Activated CD4-positive, alpha-beta memory T cell treated with anti-CD3 and anti-CD28 coated beads, Interleukin-2, amount 10 ng/mL, durations not matched to agents 7 days and 5 days (primary cell): ENCODE data around the gene CSNK2B. TPM values are rescaled to one million over a fixed set of nuclear protein-coding genes. Genes with fewer than 3 reads are reported as not detected.

Experiments used
- CTCF ChIA-PET: fragments of 350-600 bp; sonication (Branson Sonifier 250); formaldehyde crosslinking; loops from one replicate; lab custom pipeline; 2021; ENCODE audit warnings: antibody characterized with exemption, inconsistent platforms; lab: Charles Lee
- POLR2A ChIA-PET: fragments of 350-600 bp; sonication (Branson Sonifier 250); formaldehyde crosslinking; loops from one replicate; lab custom pipeline; 2021; ENCODE audit warnings: antibody characterized with exemption; lab: Charles Lee
- DNase-seq: peaks from one replicate; pipeline ENCODE4 v3.0.0-alpha.2; 2020
- H3K27ac Mint-ChIP-seq: one replicate; pipeline ENCODE4 v1.8.0; 2021; ENCODE audit warnings: mild to moderate bottlenecking, mixed read lengths
- H3K27me3 Mint-ChIP-seq: one replicate; pipeline ENCODE4 v1.8.0; 2021; ENCODE audit warnings: mixed read lengths
- H3K36me3 Mint-ChIP-seq: one replicate; pipeline ENCODE4 v1.8.0; 2021; ENCODE audit warnings: low read depth, mixed read lengths
- H3K4me1 Mint-ChIP-seq: one replicate; pipeline ENCODE4 v1.8.0; 2021; ENCODE audit warnings: mixed read lengths
- H3K4me3 Mint-ChIP-seq: one replicate; pipeline ENCODE4 v1.8.0; 2021; ENCODE audit warnings: mild to moderate bottlenecking, mixed read lengths
- H3K9me3 Mint-ChIP-seq: one replicate; pipeline ENCODE4 v1.8.0; 2021; ENCODE audit warnings: mixed read lengths
- total RNA-seq, 2 experiments: library from RNA; stranded (reverse); gene quantifications; one replicate each; pipeline ENCODE4 v1.2.3, GENCODE V29; 2021

The CSNK2B gene
- total RNA-seq, 2 experiments from 2014 or later, result 199 to 212 TPM

DNA sequence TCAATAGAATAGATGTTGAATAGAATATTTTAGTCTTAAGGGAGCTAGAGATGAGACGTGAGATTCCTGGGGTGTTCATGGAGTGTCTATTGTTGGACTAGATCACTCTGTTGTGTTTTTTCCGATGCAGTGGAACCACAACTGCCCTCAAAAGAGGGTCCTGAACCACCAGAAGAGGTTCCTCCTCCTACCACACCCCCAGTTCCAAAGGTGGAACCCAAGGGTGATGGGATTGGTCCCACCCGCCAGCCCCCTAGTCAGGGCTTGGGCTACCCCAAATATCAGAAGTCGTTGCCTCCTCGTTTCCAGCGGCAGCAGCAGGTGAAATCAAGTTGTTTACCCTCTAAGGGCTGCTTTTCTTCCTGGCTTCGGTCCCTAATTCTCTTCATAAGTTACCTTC lies 36.9 kb upstream of the CSNK2B start:
- ChIA-PET CTCF (no interaction called here), POLR2A (interaction anchor here (1.1 to 1.3 kb wide), 2 partner anchors 15 to 23 kb away, joined by 3 to 5 read pairs; partner anchors contain the start of gene BAG6)
- DNase-seq, result no peak
- H3K36me3 Mint-ChIP-seq, result peaks cover 92% of the 10 kb centered on the region
- no peaks in the 10 kb centered on the region for H3K9me3 Mint-ChIP-seq
- no peak overlapping the region for H3K27ac Mint-ChIP-seq
- peaks cover 3% of the 10 kb centered on the region for H3K4me1 Mint-ChIP-seq
- no peak overlapping the region for H3K4me3 Mint-ChIP-seq
- H3K27me3 Mint-ChIP-seq, result no peaks in the 10 kb centered on the region

DNA sequence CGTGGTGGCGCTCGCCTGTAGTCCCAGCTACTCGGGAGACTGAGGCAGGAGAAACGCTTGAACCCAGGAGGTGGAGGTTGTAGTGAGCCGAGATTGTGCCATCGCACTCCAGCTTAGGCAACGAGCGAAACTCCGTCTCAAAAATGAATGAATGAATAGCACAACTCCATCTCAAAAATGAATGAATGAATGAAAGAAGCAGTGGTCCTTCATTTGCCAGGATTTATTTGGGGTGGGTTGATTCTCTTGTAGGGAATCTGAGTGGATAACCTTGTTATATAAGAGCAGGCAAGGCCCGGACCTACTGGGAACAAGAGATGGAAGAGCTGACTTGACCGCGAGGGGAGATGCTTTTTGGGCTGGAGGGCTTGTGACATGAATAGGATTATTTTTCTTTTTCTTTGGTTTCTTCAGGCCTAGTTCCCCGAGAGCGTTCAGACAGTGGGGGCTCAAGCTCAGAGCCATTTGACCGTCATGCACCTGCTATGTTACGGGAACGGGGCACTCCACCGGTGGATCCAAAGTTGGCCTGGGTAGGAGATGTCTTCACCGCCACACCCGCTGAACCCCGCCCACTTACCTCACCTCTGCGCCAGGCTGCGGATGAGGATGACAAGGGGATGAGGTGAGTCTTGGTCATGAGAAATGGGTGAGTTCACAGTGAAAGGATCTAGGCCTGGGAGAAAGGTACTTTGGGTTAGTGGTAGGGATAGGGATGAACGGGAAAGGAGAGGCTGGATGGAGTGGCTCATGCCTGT lies 35.5 kb upstream of the CSNK2B start:
- no peak overlapping the region for H3K4me3 Mint-ChIP-seq
- ChIA-PET CTCF (no interaction called here), POLR2A (interaction anchor here (1.1 to 1.4 kb wide), 3 partner anchors 9 to 22 kb away, joined by 3 to 5 read pairs (median 4); partner anchors contain the start of genes BAG6 and PRRC2A)
- peaks cover 89% of the 10 kb centered on the region for H3K36me3 Mint-ChIP-seq
- H3K27me3 Mint-ChIP-seq, result no peaks in the 10 kb centered on the region
- DNase-seq, result no peak
- no peak overlapping the region for H3K27ac Mint-ChIP-seq
- H3K9me3 Mint-ChIP-seq, result no peaks in the 10 kb centered on the region
- H3K4me1 Mint-ChIP-seq, result peaks cover 3% of the 10 kb centered on the region

- CTCF ChIA-PET, result no interaction called here
- POLR2A ChIA-PET, result interaction anchor here (1.4 kb wide), 1 partner anchor 10 kb away, joined by 4 read pairs; the partner anchor contains the start of gene PRRC2A
- H3K27me3 Mint-ChIP-seq, result no peaks in the 10 kb centered on the region
- DNase-seq, result no peak
- H3K9me3 Mint-ChIP-seq, result no peaks in the 10 kb centered on the region
- peaks cover 1% of the 10 kb centered on the region for H3K4me1 Mint-ChIP-seq
- H3K4me3 Mint-ChIP-seq, result no peak overlapping the region
- H3K36me3 Mint-ChIP-seq, result peaks cover 87% of the 10 kb centered on the region
- H3K27ac Mint-ChIP-seq, result no peak overlapping the region
These were observed 34.7 kb upstream of the CSNK2B start for GRCh38 chr6:31631209-31631608.

DNA sequence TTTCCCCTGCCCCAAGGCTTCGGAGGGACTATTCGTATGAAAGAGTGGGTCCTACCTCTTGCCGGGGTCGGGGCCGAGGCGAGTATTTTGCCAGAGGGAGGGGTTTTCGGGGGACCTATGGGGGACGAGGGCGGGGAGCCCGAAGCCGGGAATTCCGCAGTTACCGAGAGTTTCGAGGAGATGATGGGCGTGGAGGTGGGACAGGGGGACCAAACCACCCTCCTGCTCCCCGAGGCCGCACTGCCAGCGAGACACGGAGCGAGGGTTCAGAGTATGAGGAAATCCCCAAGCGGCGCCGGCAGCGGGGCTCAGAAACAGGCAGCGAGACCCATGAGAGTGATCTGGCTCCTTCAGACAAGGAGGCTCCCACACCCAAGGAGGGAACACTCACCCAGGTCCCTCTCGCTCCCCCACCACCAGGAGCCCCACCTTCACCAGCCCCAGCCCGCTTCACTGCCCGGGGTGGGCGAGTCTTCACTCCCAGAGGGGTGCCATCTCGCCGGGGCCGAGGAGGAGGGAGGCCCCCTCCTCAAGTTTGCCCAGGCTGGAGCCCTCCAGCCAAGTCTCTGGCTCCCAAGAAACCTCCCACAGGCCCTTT lies 34.1 kb upstream of the CSNK2B start:
- ChIA-PET CTCF (no interaction called here), POLR2A (no interaction called here)
- peaks cover 87% of the 10 kb centered on the region for H3K36me3 Mint-ChIP-seq
- no peak for DNase-seq
- H3K27me3 Mint-ChIP-seq, result no peaks in the 10 kb centered on the region
- no peak overlapping the region for H3K27ac Mint-ChIP-seq
- no peaks in the 10 kb centered on the region for H3K9me3 Mint-ChIP-seq
- no peaks in the 10 kb centered on the region for H3K4me1 Mint-ChIP-seq
- H3K4me3 Mint-ChIP-seq, result no peak overlapping the region

GRCh38 chr6:31632279-31632946 lies 33.5 kb upstream of the CSNK2B start:
- H3K4me3 Mint-ChIP-seq, result no peak overlapping the region
- CTCF ChIA-PET, result no interaction called here
- no peak for DNase-seq
- H3K4me1 Mint-ChIP-seq, result no peaks in the 10 kb centered on the region
- no peak overlapping the region for H3K27ac Mint-ChIP-seq
- no peaks in the 10 kb centered on the region for H3K9me3 Mint-ChIP-seq
- H3K36me3 Mint-ChIP-seq, result peaks cover 88% of the 10 kb centered on the region
- POLR2A ChIA-PET, result no interaction called here
- no peaks in the 10 kb centered on the region for H3K27me3 Mint-ChIP-seq

GRCh38 chr6:31633447-31633846 lies 32.4 kb upstream of the CSNK2B start:
- no peak overlapping the region for H3K4me3 Mint-ChIP-seq
- peaks cover 84% of the 10 kb centered on the region for H3K36me3 Mint-ChIP-seq
- no peak overlapping the region for H3K27ac Mint-ChIP-seq
- DNase-seq, result no peak
- ChIA-PET CTCF (no interaction called here), POLR2A (interaction anchor here (1.4 to 2.0 kb wide), 3 partner anchors 10 to 32 kb away, joined by 4 to 6 read pairs (median 4); partner anchors contain the start of gene GPANK1)
- no peaks in the 10 kb centered on the region for H3K9me3 Mint-ChIP-seq
- no peaks in the 10 kb centered on the region for H3K4me1 Mint-ChIP-seq
- H3K27me3 Mint-ChIP-seq, result no peaks in the 10 kb centered on the region

DNA sequence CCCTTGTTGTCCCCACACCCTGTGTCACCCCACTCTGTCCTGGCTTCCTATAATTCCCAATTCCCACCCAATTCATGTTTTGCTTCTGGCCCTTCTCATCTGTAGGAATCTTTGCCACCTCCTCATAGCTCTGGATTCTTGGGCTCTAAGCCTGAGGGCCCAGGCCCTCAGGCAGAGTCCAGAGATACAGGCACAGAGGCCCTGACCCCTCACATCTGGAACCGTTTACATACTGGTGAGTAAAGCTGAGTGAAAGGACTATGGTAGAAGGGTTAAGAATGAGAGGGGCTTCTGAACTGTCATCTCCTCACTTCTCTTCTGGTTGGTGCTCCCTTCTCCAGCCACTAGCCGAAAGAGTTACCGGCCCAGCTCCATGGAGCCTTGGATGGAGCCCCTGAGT lies 31.7 kb upstream of the CSNK2B start:
- no peaks in the 10 kb centered on the region for H3K27me3 Mint-ChIP-seq
- no peak for DNase-seq
- ChIA-PET POLR2A (interaction anchor here (0.6 to 2.0 kb wide), 4 partner anchors 9 to 31 kb away, joined by 3 to 6 read pairs (median 4); partner anchors contain the start of gene GPANK1), CTCF (no interaction called here)
- no peak overlapping the region for H3K4me3 Mint-ChIP-seq
- no peaks in the 10 kb centered on the region for H3K9me3 Mint-ChIP-seq
- no peak overlapping the region for H3K27ac Mint-ChIP-seq
- peaks cover 2% of the 10 kb centered on the region for H3K4me1 Mint-ChIP-seq
- peaks cover 83% of the 10 kb centered on the region for H3K36me3 Mint-ChIP-seq

- H3K27ac Mint-ChIP-seq, result no peak overlapping the region
- peaks cover 81% of the 10 kb centered on the region for H3K36me3 Mint-ChIP-seq
- H3K4me3 Mint-ChIP-seq, result no peak overlapping the region
- peaks cover 8% of the 10 kb centered on the region for H3K4me1 Mint-ChIP-seq
- CTCF ChIA-PET, result no interaction called here
- no peaks in the 10 kb centered on the region for H3K9me3 Mint-ChIP-seq
- DNase-seq, result no peak
- POLR2A ChIA-PET, result interaction anchor here (2.0 to 2.3 kb wide), 2 partner anchors 17 to 30 kb away, joined by 6 to 11 read pairs; partner anchors contain the start of genes BAG6 and GPANK1
- no peaks in the 10 kb centered on the region for H3K27me3 Mint-ChIP-seq
These were observed 30.8 kb upstream of the CSNK2B start for GRCh38 chr6:31634969-31635575.

DNA sequence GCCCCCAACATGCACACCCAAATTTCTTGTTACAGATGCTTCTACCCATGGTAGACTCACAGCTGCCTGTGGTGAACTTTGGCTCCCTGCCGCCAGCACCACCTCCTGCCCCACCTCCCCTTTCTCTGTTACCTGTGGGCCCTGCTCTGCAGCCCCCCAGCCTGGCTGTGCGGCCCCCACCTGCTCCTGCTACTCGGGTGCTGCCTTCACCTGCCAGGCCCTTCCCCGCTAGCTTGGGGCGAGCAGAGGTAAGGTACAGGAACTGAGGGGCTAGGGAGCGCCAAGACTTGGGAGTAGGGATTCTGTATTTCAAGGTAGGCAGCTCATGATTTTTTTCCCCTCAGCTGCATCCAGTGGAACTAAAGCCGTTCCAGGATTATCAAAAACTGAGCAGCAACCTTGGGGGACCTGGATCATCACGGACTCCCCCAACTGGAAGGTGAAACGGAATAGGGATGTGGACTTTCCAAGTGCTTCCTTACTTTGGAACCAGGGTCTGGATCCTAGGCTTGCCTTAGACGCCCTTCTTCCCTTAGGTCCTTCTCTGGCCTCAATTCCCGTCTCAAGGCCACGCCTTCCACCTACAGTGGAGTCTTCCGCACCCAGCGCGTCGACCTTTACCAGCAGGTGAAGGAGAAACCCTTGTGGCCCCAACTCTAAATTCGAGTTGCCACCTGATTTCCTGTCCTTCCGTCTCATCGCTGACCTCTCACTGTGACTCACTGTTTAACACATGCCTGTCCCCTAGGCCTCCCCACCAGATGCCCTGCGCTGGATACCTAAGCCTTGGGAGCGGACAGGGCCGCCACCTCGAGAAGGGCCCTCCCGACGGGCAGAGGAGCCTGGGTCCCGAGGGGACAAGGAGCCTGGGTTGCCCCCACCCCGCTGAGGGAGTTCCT lies 28.9 kb upstream of the CSNK2B start:
- peaks cover 8% of the 10 kb centered on the region for H3K4me1 Mint-ChIP-seq
- H3K9me3 Mint-ChIP-seq, result no peaks in the 10 kb centered on the region
- H3K4me3 Mint-ChIP-seq, result no peak overlapping the region
- CTCF ChIA-PET, result interaction anchor here (1.2 kb wide), 1 partner anchor 38 kb away, joined by 3 read pairs; no protein-coding TSS in a partner anchor
- POLR2A ChIA-PET, result interaction anchor here (1.2 to 3.4 kb wide), 4 partner anchors 10 to 15 kb away, joined by 4 to 14 read pairs (median 9); partner anchors contain the start of gene BAG6
- no peak overlapping the region for H3K27ac Mint-ChIP-seq
- H3K36me3 Mint-ChIP-seq, result peaks cover 77% of the 10 kb centered on the region
- no peak for DNase-seq
- H3K27me3 Mint-ChIP-seq, result no peaks in the 10 kb centered on the region

- Mint-ChIP-seq H3K27ac (peak overlapping the region; percentile 18), H3K4me1 (peaks cover 8% of the 10 kb centered on the region), H3K9me3 (no peaks in the 10 kb centered on the region), H3K36me3 (peaks cover 70% of the 10 kb centered on the region), H3K27me3 (no peaks in the 10 kb centered on the region), H3K4me3 (no peak overlapping the region)
- CTCF ChIA-PET, result no interaction called here
- DNase-seq, result no peak
- POLR2A ChIA-PET, result interaction anchor here (0.8 to 3.4 kb wide), 4 partner anchors 8 to 17 kb away, joined by 3 to 17 read pairs (median 10); partner anchors contain the start of gene BAG6
These were observed 26.8 kb upstream of the CSNK2B start for GRCh38 chr6:31639043-31639442.

DNA sequence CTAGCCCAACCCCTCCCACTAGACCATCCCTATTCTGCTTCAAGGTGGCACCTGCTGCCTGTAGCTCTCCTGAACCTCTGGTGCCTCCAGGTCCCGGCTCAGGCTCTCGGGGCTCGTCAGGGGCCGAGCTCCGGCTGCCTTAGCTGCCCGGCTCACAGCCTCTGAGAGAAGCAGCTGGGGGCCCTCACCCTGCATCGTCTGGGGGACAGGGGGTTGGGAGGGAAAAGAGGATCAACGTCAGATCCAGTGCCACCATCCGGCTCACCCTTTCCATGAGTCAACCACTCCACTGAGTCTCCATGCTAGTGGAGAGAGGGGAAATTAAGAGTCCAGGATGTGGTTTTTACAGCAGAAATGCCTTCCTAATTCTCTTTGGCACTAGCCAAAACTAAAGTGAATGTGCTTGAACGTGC lies 26.4 kb upstream of the CSNK2B start:
- Mint-ChIP-seq H3K4me3 (no peak overlapping the region), H3K9me3 (no peaks in the 10 kb centered on the region), H3K36me3 (peaks cover 67% of the 10 kb centered on the region), H3K27me3 (no peaks in the 10 kb centered on the region), H3K4me1 (peaks cover 8% of the 10 kb centered on the region), H3K27ac (peak overlapping the region; percentile 54)
- DNase-seq, result no peak
- POLR2A ChIA-PET, result interaction anchor here (0.8 to 3.4 kb wide), 4 partner anchors 12 to 20 kb away, joined by 3 to 17 read pairs (median 10); partner anchors contain the start of gene BAG6
- CTCF ChIA-PET, result no interaction called here
